ENCODE data around the gene STX12. TPM values are rescaled to one million over a fixed set of nuclear protein-coding genes. Genes with fewer than 3 reads are reported as not detected.
A peak's percentile ranks its signal among the peaks of the same experiment; 100 is the strongest.

Gene STX12
- total and polyA plus RNA-seq, 2 donors from 2014 or later = 27.9 to 49.0 TPM

DNA sequence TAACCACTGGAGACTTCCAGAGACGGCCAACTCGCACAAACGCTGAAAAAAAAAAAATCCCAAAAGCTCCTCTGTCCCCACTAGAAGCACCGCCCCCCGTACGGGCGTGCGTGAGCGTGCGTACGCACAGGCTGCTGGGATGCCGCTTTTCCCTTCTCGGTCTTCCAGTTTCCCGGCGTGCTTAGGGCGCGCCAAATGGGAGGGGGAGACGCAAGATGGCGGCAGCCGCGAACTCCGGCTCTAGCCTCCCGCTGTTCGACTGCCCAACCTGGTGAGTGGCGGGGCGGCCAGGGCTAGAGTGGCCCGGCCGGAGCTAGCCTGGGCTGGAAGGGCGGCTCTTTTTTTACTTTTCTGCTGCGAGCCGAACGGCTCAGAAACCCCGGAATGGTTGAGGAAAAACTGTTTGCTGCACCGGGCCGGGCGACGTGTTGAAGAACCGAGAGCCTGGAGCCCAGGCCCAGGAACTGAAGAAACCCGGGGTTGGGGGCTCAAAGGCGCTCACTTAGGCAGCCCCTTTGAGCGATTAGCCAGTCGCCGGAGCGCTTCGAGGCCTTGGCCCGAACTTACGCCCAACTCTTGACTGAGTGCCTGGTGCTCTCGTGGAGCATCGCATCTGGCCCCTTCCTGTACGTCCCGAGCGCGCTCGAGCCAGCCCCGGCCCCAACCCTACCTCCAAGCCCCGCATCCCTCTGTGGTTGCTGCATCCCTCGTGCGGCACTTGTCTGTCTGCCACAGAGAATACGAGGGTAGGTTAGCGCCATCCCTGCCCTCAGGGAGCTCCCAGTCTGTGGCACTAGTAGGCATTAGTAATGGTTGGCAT, 57.8 kb downstream of the STX12 start, which contains the start of gene PPP1R8:
TSS of gene PPP1R8 (plus strand) at position 162 of the 820 bp plus-strand sequence. CDS start at position 216, 54 bp downstream.
- TF ChIP-seq, protein P1, sequence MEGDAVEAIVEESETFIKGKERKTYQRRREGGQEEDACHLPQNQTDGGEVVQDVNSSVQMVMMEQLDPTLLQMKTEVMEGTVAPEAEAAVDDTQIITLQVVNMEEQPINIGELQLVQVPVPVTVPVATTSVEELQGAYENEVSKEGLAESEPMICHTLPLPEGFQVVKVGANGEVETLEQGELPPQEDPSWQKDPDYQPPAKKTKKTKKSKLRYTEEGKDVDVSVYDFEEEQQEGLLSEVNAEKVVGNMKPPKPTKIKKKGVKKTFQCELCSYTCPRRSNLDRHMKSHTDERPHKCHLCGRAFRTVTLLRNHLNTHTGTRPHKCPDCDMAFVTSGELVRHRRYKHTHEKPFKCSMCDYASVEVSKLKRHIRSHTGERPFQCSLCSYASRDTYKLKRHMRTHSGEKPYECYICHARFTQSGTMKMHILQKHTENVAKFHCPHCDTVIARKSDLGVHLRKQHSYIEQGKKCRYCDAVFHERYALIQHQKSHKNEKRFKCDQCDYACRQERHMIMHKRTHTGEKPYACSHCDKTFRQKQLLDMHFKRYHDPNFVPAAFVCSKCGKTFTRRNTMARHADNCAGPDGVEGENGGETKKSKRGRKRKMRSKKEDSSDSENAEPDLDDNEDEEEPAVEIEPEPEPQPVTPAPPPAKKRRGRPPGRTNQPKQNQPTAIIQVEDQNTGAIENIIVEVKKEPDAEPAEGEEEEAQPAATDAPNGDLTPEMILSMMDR (IDR thresholded peaks at IDR 0.05; ENCODE audit: borderline replicate concordance, extremely low read depth, insufficient read depth) = no peak
- Histone ChIP-seq H3K36me3 (ENCODE audit: control insufficient read depth in 2 of 3, insufficient read depth in 3 of 3, low read length in 3 of 3) (peaks cover 0 to 16% (median 6%) of the 10 kb centered on the region in 3 donors), H3K27me3 (ENCODE audit: control insufficient read depth, insufficient read depth, low read length) (no peaks in the 10 kb centered on the region), H3K9ac (ENCODE audit: low read length in 3 of 3) (peak within 1 kb of the TSS; percentile 70 to 88 (median 74)), H3K9me3 (ENCODE audit: control insufficient read depth in 2 of 3, insufficient read depth in 1 of 3, low read length in 3 of 3) (no peaks in the 10 kb centered on the region), H3K4me3 (ENCODE audit: low read length in 3 of 3) (peak within 1 kb of the TSS; percentile 78 to 79 (median 79)), H3K4me1 (ENCODE audit: control insufficient read depth in 2 of 3, insufficient read depth in 2 of 3, low read depth in 1 of 3, low read length in 3 of 3) (peaks cover 0 to 11% (median 8%) of the 10 kb centered on the region in 3 donors), H3K27ac (ENCODE audit: low read depth in 2 of 2, low read length in 2 of 2) (peak within 1 kb of the TSS; percentile 49 to 87)
- DNase-seq (peak; percentile 96 to 99 (median 97)), FAIRE-seq (no peak)
- intact Hi-C loops (cut with DNase I) = no loop called here

DNA sequence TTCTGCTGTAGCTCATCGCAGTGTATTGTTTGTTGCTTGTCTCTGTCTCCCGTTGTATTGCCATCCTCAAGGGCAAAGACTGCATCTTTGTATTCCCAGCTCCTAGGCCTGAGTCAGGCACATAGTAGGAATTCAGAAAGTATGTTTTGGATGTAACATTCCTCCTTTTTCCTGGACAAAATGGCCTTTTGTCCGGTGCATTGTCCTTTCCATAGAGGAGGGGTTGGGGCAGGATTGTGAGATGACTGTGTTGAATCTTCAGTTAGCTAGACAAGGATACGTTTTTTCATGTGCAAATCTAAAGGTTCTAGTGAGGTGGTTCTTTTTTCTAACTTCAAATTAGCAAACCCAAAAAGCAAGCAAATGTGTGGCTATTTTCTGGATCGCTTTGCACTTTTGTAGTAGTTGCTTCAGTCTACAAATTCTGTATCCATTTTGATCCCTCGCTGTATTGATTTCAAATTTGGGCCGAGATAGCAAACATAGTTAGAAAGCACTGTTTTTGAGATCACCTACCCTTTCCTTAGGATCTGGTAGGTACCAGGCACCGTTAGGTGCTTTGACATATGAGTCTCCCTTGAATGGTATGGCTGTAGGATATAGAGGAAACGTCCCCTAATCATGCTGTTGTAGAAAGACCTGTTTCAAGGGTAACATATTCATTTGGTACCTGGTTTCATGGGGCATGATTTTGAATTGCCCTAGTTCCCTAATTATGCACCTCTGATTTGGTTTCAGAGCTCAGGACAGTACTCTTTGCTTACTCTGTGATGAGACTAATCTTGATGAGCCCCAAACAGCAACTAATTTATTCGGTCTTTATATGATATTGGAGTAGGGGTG, 58.8 kb downstream of the STX12 start:
- H3K27ac ChIP-seq (ENCODE audit: low read depth in 2 of 2, low read length in 2 of 2) = no peak overlapping the region
- DNase-seq = peak in 2 of 5 donors; percentile 6 to 17
- H3K4me3 ChIP-seq (ENCODE audit: low read length in 3 of 3) = peak overlapping the region; percentile 78 to 79 (median 79)
- no peak for FAIRE-seq
- H3K9me3 ChIP-seq (ENCODE audit: control insufficient read depth in 2 of 3, insufficient read depth in 1 of 3, low read length in 3 of 3) = no peaks in the 10 kb centered on the region
- peaks cover 0 to 11% (median 8%) of the 10 kb centered on the region in 3 donors for H3K4me1 ChIP-seq (ENCODE audit: control insufficient read depth in 2 of 3, insufficient read depth in 2 of 3, low read depth in 1 of 3, low read length in 3 of 3)
- H3K9ac ChIP-seq (ENCODE audit: low read length in 3 of 3) = peak overlapping the region in 2 of 3 donors; percentile 70 to 74
- TF ChIP-seq, protein P1 (IDR thresholded peaks at IDR 0.05; ENCODE audit: borderline replicate concordance, extremely low read depth, insufficient read depth) = no peak
- H3K27me3 ChIP-seq (ENCODE audit: control insufficient read depth, insufficient read depth, low read length) = no peaks in the 10 kb centered on the region
- intact Hi-C loops (cut with DNase I) = no loop called here
- H3K36me3 ChIP-seq (ENCODE audit: control insufficient read depth in 2 of 3, insufficient read depth in 3 of 3, low read length in 3 of 3) = peaks cover 0 to 16% (median 6%) of the 10 kb centered on the region in 3 donors

GRCh38 chr1:27832762-27833161, 59.7 kb downstream of the STX12 start:
- Histone ChIP-seq H3K9me3 (ENCODE audit: control insufficient read depth in 2 of 3, insufficient read depth in 1 of 3, low read length in 3 of 3) (no peaks in the 10 kb centered on the region), H3K9ac (ENCODE audit: low read length in 3 of 3) (no peak overlapping the region), H3K36me3 (ENCODE audit: control insufficient read depth in 2 of 3, insufficient read depth in 3 of 3, low read length in 3 of 3) (peaks cover 0 to 16% (median 6%) of the 10 kb centered on the region in 3 donors), H3K4me3 (ENCODE audit: low read length in 3 of 3) (no peak overlapping the region), H3K27ac (ENCODE audit: low read depth in 2 of 2, low read length in 2 of 2) (no peak overlapping the region), H3K27me3 (ENCODE audit: control insufficient read depth, insufficient read depth, low read length) (no peaks in the 10 kb centered on the region), H3K4me1 (ENCODE audit: control insufficient read depth in 2 of 3, insufficient read depth in 2 of 3, low read depth in 1 of 3, low read length in 3 of 3) (peaks cover 0 to 11% (median 8%) of the 10 kb centered on the region in 3 donors)
- DNase-seq = no peak
- FAIRE-seq = no peak
- TF ChIP-seq, protein P1 (IDR thresholded peaks at IDR 0.05; ENCODE audit: borderline replicate concordance, extremely low read depth, insufficient read depth) = no peak
- intact Hi-C loops (cut with DNase I) = no loop called here
